NCI-H82 treated with DMSO at 0.1 percent for 48 hours (cell line): ENCODE measurements around the gene SEZ6.

Experiments used
- DNase-seq: peaks from one replicate; lab custom pipeline; 2025; ENCODE audit not compliant: unreplicated experiment; lab: John Stamatoyannopoulos, UW

SEZ6 gene

GRCh38 chr17:28977659-28978355 is 28.0 kb downstream of the SEZ6 start:
- DNase-seq = no peak

- no peak for DNase-seq
Measured at GRCh38 chr17:28975646-28976045, 30.2 kb downstream of the SEZ6 start.

GRCh38 chr17:28975031-28975430 is 30.8 kb downstream of the SEZ6 start:
- no peak for DNase-seq

GRCh38 chr17:28974451-28974850 is 31.4 kb downstream of the SEZ6 start:
- DNase-seq = no peak

- no peak for DNase-seq
Measured at GRCh38 chr17:28973425-28973824, 32.4 kb downstream of the SEZ6 start.

- no peak for DNase-seq
Measured at GRCh38 chr17:28972437-28972836, 33.4 kb downstream of the SEZ6 start.

- DNase-seq = no peak
Measured at GRCh38 chr17:28970879-28971278, 35.0 kb downstream of the SEZ6 start.

GRCh38 chr17:28969706-28970393 is 36.0 kb downstream of the SEZ6 start:
- DNase-seq = no peak

GRCh38 chr17:28968914-28969295 is 36.9 kb downstream of the SEZ6 start:
- DNase-seq = no peak

GRCh38 chr17:28968231-28968913 is 37.5 kb downstream of the SEZ6 start:
- DNase-seq = no peak

- DNase-seq = no peak
Measured at GRCh38 chr17:28967221-28968135, 38.4 kb downstream of the SEZ6 start.

GRCh38 chr17:28963841-28964240 is 42.0 kb downstream of the SEZ6 start:
- no peak for DNase-seq

- DNase-seq = no peak
Measured at GRCh38 chr17:28963055-28963611, 42.7 kb downstream of the SEZ6 start.

- no peak for DNase-seq
Measured at GRCh38 chr17:28961391-28961790, 44.4 kb downstream of the SEZ6 start.

GRCh38 chr17:28960256-28961061 is 45.4 kb downstream of the SEZ6 start:
- no peak for DNase-seq

- no peak for DNase-seq
Measured at GRCh38 chr17:28959471-28959871, 46.4 kb downstream of the SEZ6 start.

- DNase-seq = no peak
Measured at GRCh38 chr17:28958820-28959455, 46.9 kb downstream of the SEZ6 start.

- DNase-seq = no peak
Measured at GRCh38 chr17:28957992-28958355, 47.9 kb downstream of the SEZ6 start.

GRCh38 chr17:28957277-28957991 is 48.4 kb downstream of the SEZ6 start:
- no peak for DNase-seq
